H1 (cell line): ENCODE results near the gene RSF1. TPM values are rescaled to one million over a fixed set of nuclear protein-coding genes. Genes with fewer than 3 reads are reported as not detected.

ENCODE experiments used
- CTCF ChIA-PET: fragments of 300-600 bp; sonication (Branson Sonifier 250); formaldehyde crosslinking; loops from one replicate; lab custom pipeline; 2021; ENCODE audit not compliant: partially characterized antibody; lab: Charles Lee
- POLR2A ChIA-PET: fragments of 300-600 bp; sonication (Branson Sonifier 250); formaldehyde crosslinking; loops from one replicate; lab custom pipeline; 2021; ENCODE audit warnings: inconsistent platforms; ENCODE audit not compliant: partially characterized antibody; lab: Charles Lee
- DNase-seq, 2 experiments: peaks; one replicate each; pipeline versions ENCODE4 v3.0.0 to v3.0.0-alpha.2; 2010 to 2022; ENCODE audit warnings: low spot score in 2 of 2, low read depth in 1 of 2, mixed read lengths in 1 of 2
- FAIRE-seq: peaks from 2 replicates; lab custom pipeline; 2011; peaks lifted over from hg19 to GRCh38; lab: Jason Lieb, UNC
- H2AFZ ChIP-seq: 2 replicates; pipeline ENCODE4 v1.8.1; 2012; ENCODE audit warnings: low read length, inconsistent platforms
- H2AK5ac ChIP-seq: 2 replicates; pipeline ENCODE4 v1.6.1; 2013; ENCODE audit warnings: low read depth, low read length
- H2BK120ac ChIP-seq: replicated peaks from 2 replicates; pipeline ENCODE3; 2013; ENCODE audit warnings: low read depth, low read length, inconsistent platforms
- H2BK12ac ChIP-seq: 2 replicates; pipeline ENCODE4 v1.6.1; 2013; ENCODE audit warnings: low read depth, low read length
- H2BK15ac ChIP-seq: 2 replicates; pipeline ENCODE4 v1.6.1; 2013; ENCODE audit warnings: low read length
- H2BK20ac ChIP-seq: 2 replicates; pipeline ENCODE4 v1.6.1; 2013; ENCODE audit warnings: low read length
- H2BK5ac ChIP-seq: 2 replicates; pipeline ENCODE4 v1.6.1; 2013; ENCODE audit warnings: low read depth, low read length
- H3K14ac ChIP-seq: 2 replicates; pipeline ENCODE4 v1.6.1; 2013; ENCODE audit warnings: inconsistent platforms; ENCODE audit not compliant: insufficient read length
- H3K18ac ChIP-seq: 2 replicates; pipeline ENCODE4 v1.6.1; 2013; ENCODE audit warnings: low read length; ENCODE audit errors: extremely low read depth
- H3K23ac ChIP-seq: 2 replicates; pipeline ENCODE4 v1.6.1; 2013; ENCODE audit warnings: inconsistent platforms; ENCODE audit not compliant: insufficient read length
- H3K23me2 ChIP-seq: 2 replicates; pipeline ENCODE4 v1.6.1; 2013; ENCODE audit warnings: low read depth, low read length
- H3K27ac ChIP-seq: 2 replicates; pipeline ENCODE4 v1.6.1; 2011; ENCODE audit warnings: low read depth, low read length, inconsistent platforms
- H3K27me3 ChIP-seq, 4 experiments: replicated peaks in 1 of 4; 1 replicate in 1 of 4; 2 replicates in 3 of 4; pipeline versions ENCODE4 v1.6.1 to v1.8.1; 2011 to 2013; ENCODE audit warnings: low read length in 3 of 4, mild to moderate bottlenecking in 3 of 4, inconsistent platforms in 2 of 4, mixed read lengths in 2 of 4, moderate library complexity in 1 of 4; ENCODE audit not compliant: control insufficient read depth in 3 of 4, insufficient read depth in 3 of 4; ENCODE audit errors: extremely low read depth in 1 of 4
- H3K36me3 ChIP-seq, 4 experiments: 2 replicates each; pipeline versions ENCODE4 v1.6.1 to v1.8.1; 2011 to 2013; ENCODE audit warnings: mild to moderate bottlenecking in 4 of 4, low read length in 3 of 4, moderate library complexity in 2 of 4, control low read depth in 1 of 4, inconsistent platforms in 1 of 4; ENCODE audit not compliant: insufficient read depth in 4 of 4, control insufficient read depth in 2 of 4
- H3K4ac ChIP-seq: replicated peaks from 2 replicates; pipeline ENCODE3; 2013; ENCODE audit warnings: low read length, low read depth, mixed read lengths, inconsistent platforms; ENCODE audit not compliant: insufficient read length
- H3K4me1 ChIP-seq, 4 experiments: replicated peaks in 1 of 4; 1 replicate in 1 of 4; 2 replicates in 3 of 4; pipeline versions ENCODE4 v1.6.1 to v1.8.1; 2011 to 2013; ENCODE audit warnings: low read length in 3 of 4, inconsistent platforms in 2 of 4, mixed read lengths in 1 of 4; ENCODE audit not compliant: insufficient read depth in 4 of 4, control insufficient read depth in 3 of 4
- H3K4me2 ChIP-seq, 2 experiments: 2 replicates each; pipeline versions ENCODE4 v1.6.1 to v1.8.1; 2011 to 2013; ENCODE audit warnings: low read depth in 2 of 2, low read length in 2 of 2, control low read depth in 1 of 2, inconsistent platforms in 1 of 2, mild to moderate bottlenecking in 1 of 2; ENCODE audit not compliant: insufficient read depth in 1 of 2
- H3K4me3 ChIP-seq, 4 experiments: fragments of 200-600, 300-600 bp in 1 of 4; sonication (generic), shearing (Covaris generic), sonication (Bioruptor Twin) in 1 of 4; 2 replicates each; pipeline versions ENCODE4 v1.5.1 to v1.8.1; 2011 to 2016; ENCODE audit warnings: low read length in 4 of 4, low read depth in 3 of 4, control low read depth in 2 of 4, inconsistent platforms in 2 of 4, mild to moderate bottlenecking in 2 of 4, mixed read lengths in 1 of 4, moderate library complexity in 1 of 4; ENCODE audit not compliant: insufficient read depth in 2 of 4; ENCODE audit errors: extremely low read depth in 1 of 4
- H3K56ac ChIP-seq: replicated peaks from 2 replicates; pipeline ENCODE3; 2013; ENCODE audit warnings: low read depth, mild to moderate bottlenecking, mixed read lengths, low read length, inconsistent platforms; ENCODE audit not compliant: insufficient read length
- H3K79me1 ChIP-seq: 2 replicates; pipeline ENCODE4 v1.6.1; 2013; ENCODE audit warnings: low read depth, low read length, control low read depth
- H3K79me2 ChIP-seq, 2 experiments: 2 replicates each; pipeline versions ENCODE4 v1.6.1 to v1.8.1; 2012 to 2013; ENCODE audit warnings: low read length in 2 of 2, mild to moderate bottlenecking in 2 of 2, inconsistent platforms in 1 of 2; ENCODE audit not compliant: insufficient read depth in 2 of 2, control insufficient read depth in 1 of 2
- H3K9ac ChIP-seq, 4 experiments: replicated peaks in 1 of 4; 1 replicate in 1 of 4; 2 replicates in 3 of 4; pipeline versions ENCODE4 v1.6.1 to v1.8.1; 2011 to 2013; ENCODE audit warnings: low read depth in 3 of 4, low read length in 3 of 4, control low read depth in 2 of 4, mild to moderate bottlenecking in 2 of 4, moderate library complexity in 2 of 4, inconsistent platforms in 1 of 4; ENCODE audit errors: extremely low read depth in 1 of 4
- H3K9me3 ChIP-seq, 2 experiments: 2 replicates each; pipeline versions ENCODE4 v1.6.1 to v1.8.1; 2012 to 2013; ENCODE audit warnings: mild to moderate bottlenecking in 2 of 2, moderate library complexity in 2 of 2, control low read depth in 1 of 2, inconsistent platforms in 1 of 2, low read depth in 1 of 2, low read length in 1 of 2, mixed read lengths in 1 of 2; ENCODE audit not compliant: insufficient read depth in 2 of 2
- H4K20me1 ChIP-seq, 2 experiments: replicated peaks in 1 of 2; 2 replicates each; pipeline versions ENCODE3 to v1.8.1; 2011 to 2013; ENCODE audit warnings: inconsistent platforms in 2 of 2, low read length in 2 of 2, mild to moderate bottlenecking in 1 of 2; ENCODE audit not compliant: insufficient read depth in 2 of 2, control insufficient read depth in 1 of 2
- H4K5ac ChIP-seq: 2 replicates; pipeline ENCODE4 v1.6.1; 2013; ENCODE audit warnings: low read length, low read depth, mixed read lengths, inconsistent platforms; ENCODE audit not compliant: insufficient read length
- H4K8ac ChIP-seq: 2 replicates; pipeline ENCODE4 v1.8.0; 2013; ENCODE audit warnings: mild to moderate bottlenecking, moderate library complexity, low read length, inconsistent platforms; ENCODE audit not compliant: insufficient read depth; ENCODE audit errors: extremely low read depth
- H4K91ac ChIP-seq: replicated peaks from 2 replicates; pipeline ENCODE3; 2013; ENCODE audit warnings: low read length, mixed read lengths, inconsistent platforms; ENCODE audit not compliant: insufficient read length
- ATF3 ChIP-seq: IDR thresholded peaks from 2 replicates; pipeline ENCODE4 v1.6.1; 2011; ENCODE audit warnings: low read depth, mild to moderate bottlenecking, low read length; ENCODE audit not compliant: insufficient read depth
- CHD1 ChIP-seq: IDR thresholded peaks from 2 replicates; pipeline ENCODE4 v1.6.1; 2012; ENCODE audit warnings: low read depth, low read length, improper control_type of control experiment
- CHD2 ChIP-seq: IDR thresholded peaks from 2 replicates; pipeline ENCODE4 v1.6.1; 2012; ENCODE audit warnings: low read length, improper control_type of control experiment
- E2F6 ChIP-seq: IDR thresholded peaks from 2 replicates; pipeline ENCODE4 v1.6.1; 2012; ENCODE audit warnings: inconsistent platforms
- JUN ChIP-seq: IDR thresholded peaks from 2 replicates; pipeline ENCODE4 v1.6.1; 2011; ENCODE audit warnings: low read depth, mild to moderate bottlenecking, improper control_type of control experiment, low read length
- KDM1A ChIP-seq: fragments of 200-600, 300-600 bp; sonication (generic); IDR thresholded peaks from 2 replicates; pipeline ENCODE4 v1.7.1; 2016; ENCODE audit warnings: mild to moderate bottlenecking, low read length, borderline replicate concordance
- KDM4A ChIP-seq: IDR thresholded peaks from one replicate; pipeline ENCODE4 v1.7.1; 2012; ENCODE audit warnings: low read depth, mild to moderate bottlenecking, moderate library complexity, low read length, inconsistent platforms; ENCODE audit not compliant: severe bottlenecking
- PHF8 ChIP-seq: fragments of 200-600 bp; sonication (generic); conservative IDR thresholded peaks from 2 replicates; pipeline ENCODE4 v1.7.1; 2012; ENCODE audit warnings: low read depth, mild to moderate bottlenecking, inconsistent platforms, low read length, moderate library complexity
- POLR2A ChIP-seq, 2 experiments: IDR thresholded peaks; 1 replicate in 1 of 2; 2 replicates in 1 of 2; pipeline ENCODE4 v1.6.1; 2011; ENCODE audit warnings: low read depth in 2 of 2, low read length in 2 of 2, mild to moderate bottlenecking in 2 of 2; ENCODE audit errors: control extremely low read depth in 1 of 2
- POU5F1 ChIP-seq: IDR thresholded peaks from 2 replicates; pipeline ENCODE4 v1.6.1; 2011; ENCODE audit warnings: low read depth, mild to moderate bottlenecking, low read length, moderate library complexity
- RAD21 ChIP-seq, 2 experiments: IDR thresholded peaks in 1 of 2; conservative IDR thresholded peaks in 1 of 2; 2 replicates each; pipeline ENCODE4 v1.6.1; 2011; ENCODE audit warnings: low read depth in 2 of 2, low read length in 2 of 2, improper control_type of control experiment in 1 of 2, inconsistent platforms in 1 of 2, mild to moderate bottlenecking in 1 of 2, moderate library complexity in 1 of 2
- RBBP5 ChIP-seq: IDR thresholded peaks from 2 replicates; pipeline ENCODE4 v1.7.1; 2012; ENCODE audit warnings: low read depth, mild to moderate bottlenecking, inconsistent platforms, low read length, moderate library complexity, borderline replicate concordance
- TCF12 ChIP-seq: IDR thresholded peaks from 2 replicates; pipeline ENCODE4 v1.6.1; 2011; ENCODE audit warnings: low read depth, mild to moderate bottlenecking, low read length
- WGBS, 2 experiments: shearing (Covaris generic) in 1 of 2; methylation state at CpG; one replicate each; pipeline versions ENCODE4 v1.1.6 to v1.1.7; 2013 to 2015; ENCODE audit warnings: low lambda C conversion rate in 2 of 2, mixed read lengths in 2 of 2, inconsistent platforms in 1 of 2, low coverage in 1 of 2, missing lambda C conversion rate in 1 of 2; ENCODE audit not compliant: insufficient replicate concordance in 2 of 2, insufficient coverage in 1 of 2, insufficient read length in 1 of 2; ENCODE audit errors: extremely low coverage in 1 of 2, missing lambda C conversion rate in 1 of 2; 5-methylcytosine and 5-hydroxymethylcytosine counted together
- polyA plus RNA-seq, 7 experiments: library from polyadenylated mRNA; depleted of rRNA in 3 of 7; stranded (reverse) in 5 of 7; unstranded in 2 of 7; fragments of >200 nt in 5 of 7; fragments of 200-250 nt in 2 of 7; gene quantifications; 1 replicate in 5 of 7; 2 replicates in 1 of 7; 4 replicates in 1 of 7; pipeline versions ENCODE4 v1.2.1 to v1.2.3, GENCODE V29; 2011 to 2013; ENCODE audit warnings: missing spikeins in 2 of 7, mixed read lengths in 2 of 7
- total RNA-seq: library from RNA; stranded (reverse); fragmentation: NEBNext Ultra II Directional; extraction: Animal tissue kit (Norgen Biotek cat#: 25700); gene quantifications from 2 replicates; pipeline ENCODE4 v1.2.1, GENCODE V29; 2021

RSF1 gene
- total and polyA plus RNA-seq, 2 of the 8 experiments (the other 6 are each of a cell fraction or from before 2014, with no cell fraction given) = 17.8 to 87.9 TPM

- Histone ChIP-seq H3K4me1 (0 out of 7 replicates have a peak, but pooled peaks cover 0 to 2% (median 0%) of the 10 kb centered on the region in 4 experiments), H3K14ac (no peak overlapping the region), H3K4me3 (no peak overlapping the region), H4K5ac (no peak overlapping the region), H3K23ac (no peak overlapping the region), H3K4ac (no peak overlapping the region), H2BK5ac (no peak overlapping the region), H4K91ac (no peak overlapping the region), H4K20me1 (peaks cover 2 to 8% of the 10 kb centered on the region in 2 experiments), H3K56ac (no peak overlapping the region), H2BK15ac (no peak overlapping the region), H3K9ac (no peak overlapping the region), H3K23me2 (no peaks in the 10 kb centered on the region), H2BK120ac (no peak overlapping the region), H3K36me3 (peaks cover 0 to 15% (median 0%) of the 10 kb centered on the region in 4 experiments; a peak in 3 of 8 replicates), H3K18ac (no peak overlapping the region), H3K27ac (no peak overlapping the region), H3K9me3 (no peaks in the 10 kb centered on the region), H2BK12ac (no peak overlapping the region), H4K8ac (no peak overlapping the region), H3K4me2 (no peak overlapping the region), H2AFZ (no peak overlapping the region), H3K27me3 (no peaks in the 10 kb centered on the region), H2BK20ac (no peak overlapping the region), H2AK5ac (no peak overlapping the region), H3K79me2 (peaks cover 10 to 97% of the 10 kb centered on the region in 2 experiments; a peak in 3 of 4 replicates), H3K79me1 (peaks cover 6% of the 10 kb centered on the region)
- CTCF ChIA-PET = no interaction called here
- POLR2A ChIA-PET = no interaction called here
- FAIRE-seq (no peak), DNase-seq (no peak)
- 83% methylated on average over 2 of the region's 2 CpGs; no CpG with 5 or more reads in 1 of the 2 experiments for WGBS, 2 experiments
- TF ChIP-seq POU5F1 = no peak
- TF ChIP-seq RAD21 (IDR thresholded peaks at IDR 0.05 in 1 of 2, conservative IDR thresholded peaks at IDR 0.05 in 1 of 2; ENCODE audit: low read depth in 2 of 2, low read length in 2 of 2) = no peak
- no peak for TF ChIP-seq TCF12
- no peak for TF ChIP-seq ATF3
- TF ChIP-seq KDM1A = no peak
- no peak for TF ChIP-seq CHD1
- TF ChIP-seq PHF8 = no peak
- no peak for TF ChIP-seq KDM4A
- no peak for TF ChIP-seq POLR2A (IDR thresholded peaks at IDR 0.05; ENCODE audit: control extremely low read depth in 1 of 2, low read depth in 2 of 2, low read length in 2 of 2)
- no peak for TF ChIP-seq E2F6
- no peak for TF ChIP-seq JUN
- TF ChIP-seq RBBP5 = no peak
- TF ChIP-seq CHD2 = no peak
These were observed 13.5 kb downstream of the RSF1 start for GRCh38 chr11:77806993-77807392.
